ENCODE measurements around the gene NAPEPLD. TPM values are rescaled to one million over a fixed set of nuclear protein-coding genes. Genes with fewer than 3 reads are reported as not detected.
"Not testable (repeated sequence)": the region's sequence is repeated elsewhere in the genome, so short reads cannot be mapped to it uniquely, and the experiment has no call there.

Gene NAPEPLD
- total and polyA plus RNA-seq, 3 experiments from 2014 or later = 7.6 to 8.5 (median 8.4) TPM

DNA sequence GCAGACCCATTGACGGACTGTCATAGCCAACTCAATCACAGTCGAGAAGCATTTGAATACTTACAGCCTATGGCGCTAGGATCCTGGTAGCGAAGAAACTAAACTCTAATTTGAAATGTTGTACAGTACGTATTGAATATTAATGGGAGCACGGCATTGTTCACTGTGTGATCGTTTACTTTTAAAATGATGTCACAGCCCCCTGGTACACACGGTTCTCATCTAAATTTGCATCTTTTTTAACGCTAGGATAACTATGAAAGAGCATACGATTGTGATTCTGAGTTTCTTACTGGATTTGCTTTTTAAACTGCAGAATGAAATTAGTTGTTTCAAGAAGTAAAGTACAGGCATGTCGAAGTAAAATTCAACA lies 895 bp upstream of the NAPEPLD start:
- Mint-ChIP-seq H3K27ac (peak overlapping the region; percentile 75 to 97 (median 88)), H3K4me1 (peaks cover 35 to 53% (median 50%) of the 10 kb centered on the region in 3 donors), H3K9me3 (peaks cover 0 to 2% (median 0%) of the 10 kb centered on the region in 5 donors), H3K4me3 (peak overlapping the region; percentile 86 to 99 (median 98)), H3K27me3 (peaks cover 0 to 1% of the 10 kb centered on the region in 2 donors), H3K36me3 (peaks cover 0 to 8% (median 1%) of the 10 kb centered on the region in 3 donors)
- H3K36me3 ChIP-seq (ENCODE audit: insufficient read depth, low read length) = no peaks in the 10 kb centered on the region
- peak overlapping the region; percentile 71 for H3K4me3 ChIP-seq (ENCODE audit: low read length)
- DNase-seq = no peak
- CTCF ChIA-PET = no interaction called here
- peaks cover 21% of the 10 kb centered on the region for H3K4me1 ChIP-seq (ENCODE audit: insufficient read depth, low read length)
- no peaks in the 10 kb centered on the region for H3K27me3 ChIP-seq (ENCODE audit: insufficient read depth, low read length, poor library complexity, severe bottlenecking)
- peak overlapping the region; percentile 69 for H3K27ac ChIP-seq (ENCODE audit: low read depth, low read length)
- no peaks in the 10 kb centered on the region for H3K9me3 ChIP-seq (ENCODE audit: low read length)
- POLR2A ChIA-PET = no interaction called here

DNA sequence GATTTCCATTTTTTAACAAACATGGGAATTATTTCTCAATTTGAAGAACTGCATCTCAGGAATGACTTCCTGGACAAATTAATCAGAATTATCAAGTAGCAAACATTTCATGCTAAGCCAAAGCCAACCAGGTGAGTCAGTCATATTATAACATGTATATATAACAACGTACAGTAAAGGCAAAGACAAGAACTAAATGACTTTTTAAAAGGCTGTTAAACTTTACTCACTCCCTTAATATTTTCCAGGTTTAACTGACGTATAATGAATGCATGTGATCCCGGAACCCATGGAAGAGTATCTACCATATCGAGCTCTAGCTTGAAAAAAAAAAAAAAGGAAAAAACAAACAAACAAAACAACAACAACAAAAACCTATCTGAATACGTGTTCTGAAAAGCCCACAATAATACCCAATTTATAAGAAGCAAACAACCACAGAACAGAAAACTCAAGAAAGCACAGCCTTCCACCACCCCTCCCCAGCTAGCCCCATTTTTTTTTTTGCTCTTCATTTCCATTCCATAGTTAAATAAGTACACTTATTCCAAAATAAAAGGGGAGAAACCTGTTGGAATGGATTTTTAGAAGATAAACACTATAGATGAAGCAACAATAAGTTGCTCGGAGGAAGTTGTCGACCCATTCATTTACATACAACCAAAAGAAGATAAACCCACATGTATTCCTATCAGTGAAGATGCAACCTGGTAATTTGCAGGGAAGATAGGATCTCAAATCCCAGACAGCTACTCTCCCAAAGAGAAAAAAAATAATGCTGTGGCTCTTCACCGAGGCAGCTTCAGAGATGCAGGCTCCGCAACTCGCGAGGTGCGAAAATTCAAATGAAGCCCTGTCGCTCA lies 537 bp downstream of the NAPEPLD start:
- peaks cover 35 to 56% (median 54%) of the 10 kb centered on the region in 3 donors for H3K4me1 Mint-ChIP-seq
- H3K4me3 ChIP-seq (ENCODE audit: low read length) = peak overlapping the region; percentile 71
- no peaks in the 10 kb centered on the region for H3K36me3 ChIP-seq (ENCODE audit: insufficient read depth, low read length)
- no peak for DNase-seq
- H3K27ac Mint-ChIP-seq = peak overlapping the region; percentile 79 to 98 (median 97)
- H3K27me3 ChIP-seq (ENCODE audit: insufficient read depth, low read length, poor library complexity, severe bottlenecking) = no peaks in the 10 kb centered on the region
- H3K36me3 Mint-ChIP-seq = peaks cover 0 to 8% (median under 1%) of the 10 kb centered on the region in 3 donors
- peaks cover 21% of the 10 kb centered on the region for H3K4me1 ChIP-seq (ENCODE audit: insufficient read depth, low read length)
- H3K27me3 Mint-ChIP-seq = peaks cover 0 to 1% of the 10 kb centered on the region in 2 donors
- peak overlapping the region; percentile 69 for H3K27ac ChIP-seq (ENCODE audit: low read depth, low read length)
- no peaks in the 10 kb centered on the region for H3K9me3 ChIP-seq (ENCODE audit: low read length)
- POLR2A ChIA-PET = interaction anchor here (0.6 to 0.7 kb wide), 2 partner anchors 73 to 132 kb away, joined by 3 to 4 read pairs; no protein-coding TSS in a partner anchor
- peak overlapping the region; percentile 92 to 99 (median 99) for H3K4me3 Mint-ChIP-seq
- peaks cover 0 to 2% (median 0%) of the 10 kb centered on the region in 5 donors for H3K9me3 Mint-ChIP-seq
- CTCF ChIA-PET = interaction anchor here (1.6 kb wide), 1 partner anchor 73 kb away, joined by 5 read pairs; the partner anchor contains the start of genes ARMC10 and FBXL13

DNA sequence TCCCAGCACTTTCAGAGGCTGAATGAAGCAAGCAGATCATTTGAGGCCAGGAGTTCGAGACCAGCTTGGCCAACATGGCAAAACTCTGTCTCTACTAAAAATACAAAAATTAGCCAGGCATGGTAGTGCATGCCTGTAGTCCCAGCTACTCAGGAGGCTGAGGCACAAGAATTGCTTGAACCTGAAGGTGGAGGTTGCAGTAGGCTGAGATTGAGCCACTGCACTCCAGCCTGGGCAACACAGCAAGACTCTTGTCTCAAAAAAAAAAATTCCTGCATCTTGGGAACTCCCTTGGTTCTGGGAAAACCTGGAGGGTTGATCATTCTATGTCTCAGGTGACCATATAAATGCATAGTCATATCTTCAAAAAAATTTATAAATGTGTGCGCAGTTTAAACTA lies 4.1 kb downstream of the NAPEPLD start:
- H3K36me3 ChIP-seq (ENCODE audit: insufficient read depth, low read length); H3K27ac ChIP-seq (ENCODE audit: low read depth, low read length); H3K9me3 Mint-ChIP-seq; H3K4me3 Mint-ChIP-seq; H3K27me3 ChIP-seq (ENCODE audit: insufficient read depth, low read length, poor library complexity, severe bottlenecking); POLR2A ChIA-PET; H3K9me3 ChIP-seq (ENCODE audit: low read length); H3K4me3 ChIP-seq (ENCODE audit: low read length); DNase-seq; H3K27me3 Mint-ChIP-seq: not testable (repeated sequence)
- CTCF ChIA-PET = interaction anchor here (0.9 kb wide), 1 partner anchor 69 kb away, joined by 3 read pairs; no protein-coding TSS in a partner anchor
- H3K4me1 Mint-ChIP-seq = peaks cover 33 to 55% (median 47%) of the 10 kb centered on the region in 3 donors
- H3K36me3 Mint-ChIP-seq = peaks cover 6 to 17% (median 9%) of the 10 kb centered on the region in 3 donors
- H3K4me1 ChIP-seq (ENCODE audit: insufficient read depth, low read length) = peaks cover 17% of the 10 kb centered on the region
- peak overlapping the region in 3 of 8 donors; percentile 40 to 73 (median 57) for H3K27ac Mint-ChIP-seq

DNA sequence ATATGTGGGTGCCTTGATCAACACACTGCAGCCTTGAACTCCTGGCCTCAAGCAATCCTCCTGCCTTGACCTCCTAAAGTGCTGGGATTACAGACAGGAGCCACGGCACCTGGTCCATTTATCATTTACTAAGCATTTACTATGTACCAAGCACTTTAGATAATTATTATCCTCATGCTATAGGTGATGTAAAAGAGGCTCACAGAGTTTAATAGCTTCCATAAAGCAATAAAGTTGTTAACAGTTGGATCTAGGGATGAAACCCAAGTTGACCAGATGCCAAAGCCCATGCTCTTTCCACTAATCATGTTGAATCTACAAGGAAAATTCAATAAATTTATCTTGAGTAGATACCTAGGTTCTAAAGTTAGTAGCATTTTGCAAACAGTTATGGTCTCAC lies 5.0 kb downstream of the NAPEPLD start:
- no peak overlapping the region for H3K4me3 ChIP-seq (ENCODE audit: low read length)
- CTCF ChIA-PET = no interaction called here
- H3K27ac Mint-ChIP-seq = no peak overlapping the region
- no peak overlapping the region for H3K27ac ChIP-seq (ENCODE audit: low read depth, low read length)
- peaks cover 0 to under 1% (median 0%) of the 10 kb centered on the region in 5 donors for H3K9me3 Mint-ChIP-seq
- no peaks in the 10 kb centered on the region for H3K27me3 Mint-ChIP-seq
- H3K4me1 Mint-ChIP-seq = peaks cover 29 to 50% (median 43%) of the 10 kb centered on the region in 3 donors
- peaks cover 13% of the 10 kb centered on the region for H3K4me1 ChIP-seq (ENCODE audit: insufficient read depth, low read length)
- no peaks in the 10 kb centered on the region for H3K27me3 ChIP-seq (ENCODE audit: insufficient read depth, low read length, poor library complexity, severe bottlenecking)
- POLR2A ChIA-PET = no interaction called here
- no peaks in the 10 kb centered on the region for H3K36me3 ChIP-seq (ENCODE audit: insufficient read depth, low read length)
- DNase-seq = no peak
- H3K4me3 Mint-ChIP-seq = no peak overlapping the region
- peaks cover 6 to 13% (median 9%) of the 10 kb centered on the region in 3 donors for H3K36me3 Mint-ChIP-seq
- no peaks in the 10 kb centered on the region for H3K9me3 ChIP-seq (ENCODE audit: low read length)

DNA sequence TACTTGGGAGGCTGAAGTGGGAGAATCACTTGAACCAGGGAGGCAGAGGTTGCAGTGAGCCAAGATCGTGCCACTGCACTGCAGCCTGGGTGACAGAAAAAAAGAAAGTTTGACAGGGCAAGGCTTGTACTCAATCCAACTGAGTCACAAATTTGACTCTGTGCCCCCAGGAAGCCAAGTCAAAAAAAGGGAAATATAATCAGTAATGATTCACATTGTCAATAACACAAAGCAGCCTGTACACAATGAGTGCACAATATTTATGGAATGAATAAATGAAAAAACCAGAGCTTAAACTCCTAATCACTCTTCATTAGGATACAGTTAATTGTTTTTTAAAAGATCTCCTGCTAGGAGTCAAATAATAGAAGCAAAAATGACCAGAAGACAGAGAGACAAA lies 6.4 kb downstream of the NAPEPLD start:
- peaks cover 6 to 9% (median 9%) of the 10 kb centered on the region in 3 donors for H3K36me3 Mint-ChIP-seq
- H3K27me3 Mint-ChIP-seq = no peaks in the 10 kb centered on the region
- ChIA-PET POLR2A (no interaction called here), CTCF (no interaction called here)
- Histone ChIP-seq H3K4me3 (ENCODE audit: low read length) (no peak overlapping the region), H3K36me3 (ENCODE audit: insufficient read depth, low read length) (no peaks in the 10 kb centered on the region), H3K27me3 (ENCODE audit: insufficient read depth, low read length, poor library complexity, severe bottlenecking) (no peaks in the 10 kb centered on the region), H3K4me1 (ENCODE audit: insufficient read depth, low read length) (peaks cover 7% of the 10 kb centered on the region), H3K27ac (ENCODE audit: low read depth, low read length) (no peak overlapping the region), H3K9me3 (ENCODE audit: low read length) (no peaks in the 10 kb centered on the region)
- no peak for DNase-seq
- H3K4me1 Mint-ChIP-seq = peaks cover 17 to 36% (median 30%) of the 10 kb centered on the region in 3 donors
- H3K27ac Mint-ChIP-seq = peak overlapping the region in 1 of 8 donors; percentile 15
- peak overlapping the region in 1 of 7 donors; percentile 19 for H3K4me3 Mint-ChIP-seq
- no peaks in the 10 kb centered on the region for H3K9me3 Mint-ChIP-seq

DNA sequence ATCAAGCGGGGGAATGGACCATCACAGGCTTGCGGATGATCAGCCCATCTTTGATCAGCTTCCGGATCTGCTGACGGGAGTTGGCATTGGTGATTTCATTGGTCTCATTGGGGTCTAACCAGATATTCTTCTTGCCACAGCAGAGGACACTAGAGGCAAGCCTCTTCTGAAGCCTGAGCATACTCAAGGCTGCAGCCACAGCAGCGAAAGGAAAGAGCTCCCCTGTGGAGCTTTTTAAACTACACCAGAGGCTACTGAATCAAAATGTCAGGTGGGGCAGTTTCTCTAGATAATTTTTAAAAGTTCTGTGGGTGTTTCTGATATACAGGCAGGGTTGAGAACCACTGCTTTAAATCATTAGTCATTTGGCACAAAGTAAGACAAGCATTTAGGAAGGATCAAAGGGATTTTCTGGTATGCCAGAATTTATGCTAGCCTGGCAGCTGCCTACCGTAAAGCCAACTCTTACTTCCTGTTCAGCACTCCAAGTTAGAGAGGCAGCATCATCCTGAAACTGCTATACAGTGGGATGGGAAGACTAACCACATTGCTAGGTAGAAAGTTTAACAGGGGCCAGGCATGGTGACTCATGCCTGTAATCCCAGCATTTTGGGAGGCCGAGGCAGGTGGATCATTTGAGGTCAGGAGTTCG lies 7.0 kb downstream of the NAPEPLD start:
- DNase-seq = no peak
- Histone ChIP-seq H3K36me3 (ENCODE audit: insufficient read depth, low read length) (no peaks in the 10 kb centered on the region), H3K27ac (ENCODE audit: low read depth, low read length) (no peak overlapping the region), H3K27me3 (ENCODE audit: insufficient read depth, low read length, poor library complexity, severe bottlenecking) (no peaks in the 10 kb centered on the region), H3K4me3 (ENCODE audit: low read length) (no peak overlapping the region), H3K9me3 (ENCODE audit: low read length) (no peaks in the 10 kb centered on the region), H3K4me1 (ENCODE audit: insufficient read depth, low read length) (peaks cover under 1% of the 10 kb centered on the region)
- Mint-ChIP-seq H3K27ac (no peak overlapping the region), H3K9me3 (no peaks in the 10 kb centered on the region), H3K4me3 (no peak overlapping the region), H3K27me3 (no peaks in the 10 kb centered on the region), H3K4me1 (peaks cover 11 to 30% (median 24%) of the 10 kb centered on the region in 3 donors), H3K36me3 (peaks cover 6 to 9% (median 9%) of the 10 kb centered on the region in 3 donors)
- CTCF ChIA-PET = interaction anchor here (0.6 kb wide), 1 partner anchor 46 kb away, joined by 3 read pairs; no protein-coding TSS in a partner anchor
- POLR2A ChIA-PET = no interaction called here

DNA sequence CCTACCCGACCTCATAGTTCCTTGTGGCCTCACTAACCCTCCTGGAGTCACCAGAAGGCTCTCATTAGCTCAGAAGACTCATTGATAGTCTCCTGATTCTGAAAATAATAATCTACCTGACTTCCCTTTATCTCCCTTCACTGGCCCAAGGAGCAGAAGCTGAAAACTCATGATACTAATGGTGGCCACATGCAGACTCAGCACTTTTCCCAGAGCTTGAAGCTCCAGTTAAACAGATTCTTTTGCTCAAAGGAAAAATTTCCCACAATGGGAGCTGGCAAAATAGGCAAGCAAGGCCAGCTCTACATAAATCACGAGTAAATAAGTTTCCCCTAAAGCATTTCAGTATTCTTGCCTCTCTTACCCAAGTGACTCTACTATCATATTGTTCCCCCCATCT lies 8.2 kb downstream of the NAPEPLD start:
- DNase-seq = no peak
- Mint-ChIP-seq H3K4me1 (peaks cover 4 to 18% (median 12%) of the 10 kb centered on the region in 3 donors), H3K27ac (no peak overlapping the region), H3K36me3 (peaks cover 6 to 9% (median 9%) of the 10 kb centered on the region in 3 donors), H3K9me3 (no peaks in the 10 kb centered on the region), H3K27me3 (no peaks in the 10 kb centered on the region), H3K4me3 (no peak overlapping the region)
- ChIA-PET CTCF (no interaction called here), POLR2A (no interaction called here)
- Histone ChIP-seq H3K27me3 (ENCODE audit: insufficient read depth, low read length, poor library complexity, severe bottlenecking) (no peaks in the 10 kb centered on the region), H3K4me1 (ENCODE audit: insufficient read depth, low read length) (no peaks in the 10 kb centered on the region), H3K36me3 (ENCODE audit: insufficient read depth, low read length) (no peaks in the 10 kb centered on the region), H3K27ac (ENCODE audit: low read depth, low read length) (no peak overlapping the region), H3K9me3 (ENCODE audit: low read length) (no peaks in the 10 kb centered on the region), H3K4me3 (ENCODE audit: low read length) (no peak overlapping the region)

DNA sequence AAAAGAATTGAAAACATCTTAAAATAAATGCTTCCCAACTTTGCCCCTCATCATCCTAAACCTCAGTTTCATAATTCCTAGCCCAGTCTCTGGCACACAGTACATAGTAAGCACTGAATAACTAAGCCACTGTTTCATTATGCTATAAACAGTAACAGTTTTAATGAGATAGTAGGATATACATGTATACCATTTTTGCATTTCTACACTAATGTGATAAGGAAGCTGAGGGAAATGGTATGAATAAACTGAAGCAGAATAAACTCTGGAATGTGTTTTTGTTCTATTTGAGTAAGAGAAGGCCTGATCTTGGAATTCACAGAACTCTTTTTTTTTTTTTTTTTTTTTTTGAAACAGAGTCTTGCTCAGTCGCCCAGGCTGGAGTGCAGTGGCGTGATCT lies 8.8 kb downstream of the NAPEPLD start:
- Mint-ChIP-seq H3K9me3 (no peaks in the 10 kb centered on the region), H3K27ac (no peak overlapping the region), H3K27me3 (no peaks in the 10 kb centered on the region), H3K36me3 (peaks cover 6 to 9% (median 9%) of the 10 kb centered on the region in 3 donors), H3K4me3 (no peak overlapping the region), H3K4me1 (peaks cover 0 to 12% (median 8%) of the 10 kb centered on the region in 3 donors)
- no peak overlapping the region for H3K27ac ChIP-seq (ENCODE audit: low read depth, low read length)
- no peak for DNase-seq
- H3K4me1 ChIP-seq (ENCODE audit: insufficient read depth, low read length) = no peaks in the 10 kb centered on the region
- POLR2A ChIA-PET = no interaction called here
- H3K36me3 ChIP-seq (ENCODE audit: insufficient read depth, low read length) = no peaks in the 10 kb centered on the region
- CTCF ChIA-PET = no interaction called here
- H3K27me3 ChIP-seq (ENCODE audit: insufficient read depth, low read length, poor library complexity, severe bottlenecking) = no peaks in the 10 kb centered on the region
- no peaks in the 10 kb centered on the region for H3K9me3 ChIP-seq (ENCODE audit: low read length)
- no peak overlapping the region for H3K4me3 ChIP-seq (ENCODE audit: low read length)

Data from CD8-positive, alpha-beta memory T cell (primary cell).